Loucy (cell line): ENCODE measurements around the gene ABCA5.

Experiments
- EZH2phosphoT487 ChIP-seq: fragments of 200-600 bp; IDR thresholded peaks from 2 replicates; pipeline ENCODE4 v1.6.1; 2018; ENCODE audit warnings: antibody characterized with exemption, mild to moderate bottlenecking, moderate library complexity, borderline replicate concordance
- TF ChIP-seq, protein P1 (sequence below): fragments of 200-600 bp; sonication (generic); conservative IDR thresholded peaks from 2 replicates; pipeline ENCODE4 v1.5.1; 2014; ENCODE audit warnings: mild to moderate bottlenecking, antibody characterized with exemption, low read length

- TF ChIP-seq, protein P1, sequence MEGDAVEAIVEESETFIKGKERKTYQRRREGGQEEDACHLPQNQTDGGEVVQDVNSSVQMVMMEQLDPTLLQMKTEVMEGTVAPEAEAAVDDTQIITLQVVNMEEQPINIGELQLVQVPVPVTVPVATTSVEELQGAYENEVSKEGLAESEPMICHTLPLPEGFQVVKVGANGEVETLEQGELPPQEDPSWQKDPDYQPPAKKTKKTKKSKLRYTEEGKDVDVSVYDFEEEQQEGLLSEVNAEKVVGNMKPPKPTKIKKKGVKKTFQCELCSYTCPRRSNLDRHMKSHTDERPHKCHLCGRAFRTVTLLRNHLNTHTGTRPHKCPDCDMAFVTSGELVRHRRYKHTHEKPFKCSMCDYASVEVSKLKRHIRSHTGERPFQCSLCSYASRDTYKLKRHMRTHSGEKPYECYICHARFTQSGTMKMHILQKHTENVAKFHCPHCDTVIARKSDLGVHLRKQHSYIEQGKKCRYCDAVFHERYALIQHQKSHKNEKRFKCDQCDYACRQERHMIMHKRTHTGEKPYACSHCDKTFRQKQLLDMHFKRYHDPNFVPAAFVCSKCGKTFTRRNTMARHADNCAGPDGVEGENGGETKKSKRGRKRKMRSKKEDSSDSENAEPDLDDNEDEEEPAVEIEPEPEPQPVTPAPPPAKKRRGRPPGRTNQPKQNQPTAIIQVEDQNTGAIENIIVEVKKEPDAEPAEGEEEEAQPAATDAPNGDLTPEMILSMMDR: no peak
- no peak for TF ChIP-seq EZH2phosphoT487
Measured at GRCh38 chr17:69373069-69373468, 46.1 kb upstream of the ABCA5 start.
